AG04450 (cell line): ENCODE results near the gene MGST2. TPM values are rescaled to one million over a fixed set of nuclear protein-coding genes. Genes with fewer than 3 reads are reported as not detected.

ENCODE experiments used
- CTCF ChIA-PET: fragments of 300-600, 350-600 bp; formaldehyde crosslinking; extraction: SDS; loops from one replicate; lab custom pipeline; 2022; ENCODE audit warnings: antibody characterized with exemption, inconsistent platforms; lab: Charles Lee
- POLR2A ChIA-PET: fragments of 350-600 bp; formaldehyde crosslinking; extraction: SDS; loops from one replicate; lab custom pipeline; 2021; ENCODE audit warnings: antibody characterized with exemption, inconsistent platforms; lab: Yijun Ruan, JAX
- DNase-seq: peaks from one replicate; pipeline ENCODE4 v3.0.0-alpha.2; 2011; ENCODE audit warnings: low read depth, low spot score
- H3K27ac ChIP-seq: one replicate; pipeline ENCODE4 v1.5.1; 2012; ENCODE audit warnings: low read depth, low read length, control low read depth
- H3K27me3 ChIP-seq: one replicate; pipeline ENCODE4 v1.6.0; 2012; ENCODE audit warnings: low read length; ENCODE audit not compliant: control insufficient read depth, insufficient read depth
- H3K4me3 ChIP-seq: 2 replicates; pipeline ENCODE4 v1.5.1; 2011; ENCODE audit warnings: mild to moderate bottlenecking, low read depth, low read length, control low read depth
- H3K9me3 ChIP-seq: 2 replicates; pipeline ENCODE4 v1.5.1; 2012; ENCODE audit warnings: low read length; ENCODE audit not compliant: control insufficient read depth, insufficient read depth
- CTCF ChIP-seq: IDR thresholded peaks from 2 replicates; pipeline ENCODE4 v1.5.1; 2011; ENCODE audit warnings: low read depth, low read length, control low read depth, inconsistent platforms
- polyA plus RNA-seq: library from polyadenylated mRNA; depleted of rRNA; stranded (reverse); fragments of >200 nt; gene quantifications from 2 replicates; pipeline ENCODE4 v1.2.3, GENCODE V29; 2011

MGST2 gene
- polyA plus RNA-seq, 1 experiment, result 21.9 TPM

GRCh38 chr4:139735381-139736273 is 70.0 kb downstream of the MGST2 start:
- TF ChIP-seq CTCF, result no peak
- Histone ChIP-seq H3K9me3 (no peaks in the 10 kb centered on the region), H3K27ac (no peak overlapping the region), H3K27me3 (no peaks in the 10 kb centered on the region), H3K4me3 (peak overlapping the region; percentile 63)
- DNase-seq, result no peak
- ChIA-PET CTCF (interaction anchor here (0.7 to 1.4 kb wide), 4 partner anchors 21 to 625 kb away, joined by 3 to 4 read pairs (median 3); no protein-coding TSS in a partner anchor), POLR2A (no interaction called here)

- CTCF ChIA-PET, result interaction anchor here (0.7 to 1.1 kb wide), 3 partner anchors 21 to 624 kb away, joined by 3 to 4 read pairs (median 3); no protein-coding TSS in a partner anchor
Measured at GRCh38 chr4:139736274-139736660, 70.6 kb downstream of the MGST2 start.

GRCh38 chr4:139736661-139737060 is 71.0 kb downstream of the MGST2 start:
- DNase-seq, result no peak

More at GRCh38 chr4:139736274-139736660, 70.6 kb downstream of the MGST2 start:
- Histone ChIP-seq H3K4me3 (no peak overlapping the region), H3K9me3 (no peaks in the 10 kb centered on the region), H3K27me3 (no peaks in the 10 kb centered on the region), H3K27ac (no peak overlapping the region)
- POLR2A ChIA-PET, result no interaction called here
- no peak for TF ChIP-seq CTCF
- DNase-seq, result no peak

GRCh38 chr4:139738846-139739613 is 73.4 kb downstream of the MGST2 start:
- ChIA-PET CTCF (interaction anchor here (0.6 to 2.5 kb wide), 8 partner anchors 11 to 1058 kb away, joined by 3 to 15 read pairs (median 5); no protein-coding TSS in a partner anchor), POLR2A (no interaction called here)
- no peak for TF ChIP-seq CTCF
- H3K27me3 ChIP-seq, result no peaks in the 10 kb centered on the region
- no peak overlapping the region for H3K27ac ChIP-seq
- DNase-seq, result no peak
- H3K9me3 ChIP-seq, result no peaks in the 10 kb centered on the region
- H3K4me3 ChIP-seq, result no peak overlapping the region

More at GRCh38 chr4:139736661-139737060, 71.0 kb downstream of the MGST2 start:
- no peaks in the 10 kb centered on the region for H3K27me3 ChIP-seq
- TF ChIP-seq CTCF, result no peak
- no peaks in the 10 kb centered on the region for H3K9me3 ChIP-seq
- CTCF ChIA-PET, result interaction anchor here (0.7 to 1.1 kb wide), 3 partner anchors 22 to 623 kb away, joined by 3 to 4 read pairs (median 3); no protein-coding TSS in a partner anchor
- H3K4me3 ChIP-seq, result no peak overlapping the region
- POLR2A ChIA-PET, result no interaction called here
- H3K27ac ChIP-seq, result no peak overlapping the region
